Ascending aorta (tissue), 2 donors: ENCODE data around the gene KCNE1. TPM values are rescaled to one million over a fixed set of nuclear protein-coding genes. Genes with fewer than 3 reads are reported as not detected.
"Not testable (repeated sequence)": the region's sequence is repeated elsewhere in the genome, so short reads cannot be mapped to it uniquely, and the experiment has no call there.

Experiments
- DNase-seq, 2 donors: peaks; one replicate each; pipeline ENCODE4 v3.0.0-alpha.2; 2019; ENCODE audit warnings: low spot score in 2 of 2
- H3K27ac ChIP-seq, 2 donors: fragments of 200-600 bp; sonication (generic); one replicate each; pipeline ENCODE4 v1.5.1; 2016 to 2017; ENCODE audit warnings: mild to moderate bottlenecking in 1 of 2
- H3K27me3 ChIP-seq: fragments of 200-600 bp; sonication (generic); one replicate; pipeline ENCODE4 v1.5.1; 2017
- H3K36me3 ChIP-seq, 2 donors: fragments of 200-600 bp; sonication (generic); one replicate each; pipeline ENCODE4 v1.5.1; 2016
- H3K4me1 ChIP-seq, 2 donors: fragments of 200-600 bp; sonication (generic); one replicate each; pipeline ENCODE4 v1.5.1; 2016 to 2017; ENCODE audit warnings: mild to moderate bottlenecking in 1 of 2
- H3K4me3 ChIP-seq, 2 donors: fragments of 200-600 bp; sonication (generic); one replicate each; pipeline ENCODE4 v1.5.1; 2016 to 2017; ENCODE audit warnings: mild to moderate bottlenecking in 1 of 2
- H3K9me3 ChIP-seq, 2 donors: fragments of 200-600 bp; sonication (generic); one replicate each; pipeline ENCODE4 v1.5.1; 2016
- intact Hi-C: fragments of 100-400 bp; cut with DNase I; formaldehyde crosslinking; loops from one replicate; pipeline ENCODE4 v1.15.1; 2023
- total RNA-seq: library from RNA; depleted of rRNA; stranded (reverse); fragments of >200 nt; gene quantifications from one replicate; pipeline ENCODE4 v1.1.0, GENCODE V29; 2016

Gene KCNE1
- total RNA-seq, 1 donor from 2014 or later: 5.7 TPM

GRCh38 chr21:34447018-34447417, 65.0 kb downstream of the KCNE1 start:
- H3K27me3 ChIP-seq, H3K9me3 ChIP-seq, H3K36me3 ChIP-seq, DNase-seq, H3K27ac ChIP-seq, H3K4me1 ChIP-seq, H3K4me3 ChIP-seq, intact Hi-C loops: not testable (repeated sequence)

GRCh38 chr21:34443486-34443885, 68.5 kb downstream of the KCNE1 start:
- H3K4me1 ChIP-seq, H3K9me3 ChIP-seq, H3K27ac ChIP-seq, H3K36me3 ChIP-seq, H3K27me3 ChIP-seq, DNase-seq, intact Hi-C loops, H3K4me3 ChIP-seq: not testable (repeated sequence)

- H3K36me3 ChIP-seq, DNase-seq, H3K4me3 ChIP-seq, H3K27me3 ChIP-seq, intact Hi-C loops, H3K4me1 ChIP-seq, H3K27ac ChIP-seq, H3K9me3 ChIP-seq: not testable (repeated sequence)
These were observed 82.3 kb downstream of the KCNE1 start for GRCh38 chr21:34429710-34430109.

GRCh38 chr21:34428441-34428840, 83.6 kb downstream of the KCNE1 start:
- DNase-seq, intact Hi-C loops, H3K27me3 ChIP-seq, H3K4me3 ChIP-seq, H3K4me1 ChIP-seq, H3K27ac ChIP-seq, H3K9me3 ChIP-seq, H3K36me3 ChIP-seq: not testable (repeated sequence)

- H3K4me1 ChIP-seq, DNase-seq, intact Hi-C loops, H3K36me3 ChIP-seq, H3K27me3 ChIP-seq, H3K27ac ChIP-seq, H3K4me3 ChIP-seq, H3K9me3 ChIP-seq: not testable (repeated sequence)
These were observed 84.7 kb downstream of the KCNE1 start for GRCh38 chr21:34427339-34427738.

GRCh38 chr21:34423805-34424204, 88.2 kb downstream of the KCNE1 start, which contains the start of gene SMIM34:
Gene SMIM34 (minus strand): TSS chr21:34423951. CDS start chr21:34423839, 112 bp downstream.
- H3K27ac ChIP-seq, H3K27me3 ChIP-seq, intact Hi-C loops, H3K4me3 ChIP-seq, H3K9me3 ChIP-seq, H3K36me3 ChIP-seq, DNase-seq, H3K4me1 ChIP-seq: not testable (repeated sequence)

- H3K36me3 ChIP-seq, H3K9me3 ChIP-seq, H3K4me1 ChIP-seq, H3K27ac ChIP-seq, H3K4me3 ChIP-seq, intact Hi-C loops, H3K27me3 ChIP-seq, DNase-seq: not testable (repeated sequence)
These were observed 94.4 kb downstream of the KCNE1 start for GRCh38 chr21:34417448-34418077.

- H3K4me1 ChIP-seq, intact Hi-C loops, H3K4me3 ChIP-seq, H3K36me3 ChIP-seq, H3K27me3 ChIP-seq, H3K9me3 ChIP-seq, H3K27ac ChIP-seq, DNase-seq: not testable (repeated sequence)
These were observed 104.7 kb downstream of the KCNE1 start for GRCh38 chr21:34407294-34407693.

- H3K4me1 ChIP-seq, intact Hi-C loops, H3K4me3 ChIP-seq, DNase-seq, H3K36me3 ChIP-seq, H3K27ac ChIP-seq, H3K27me3 ChIP-seq, H3K9me3 ChIP-seq: not testable (repeated sequence)
These were observed 105.3 kb downstream of the KCNE1 start for GRCh38 chr21:34406676-34407075.

GRCh38 chr21:34406102-34406501, 105.9 kb downstream of the KCNE1 start:
- H3K36me3 ChIP-seq, intact Hi-C loops, H3K27ac ChIP-seq, H3K9me3 ChIP-seq, DNase-seq, H3K4me1 ChIP-seq, H3K27me3 ChIP-seq, H3K4me3 ChIP-seq: not testable (repeated sequence)

- H3K36me3 ChIP-seq, H3K4me3 ChIP-seq, DNase-seq, H3K9me3 ChIP-seq, H3K27ac ChIP-seq, H3K27me3 ChIP-seq, intact Hi-C loops, H3K4me1 ChIP-seq: not testable (repeated sequence)
These were observed 106.3 kb downstream of the KCNE1 start for GRCh38 chr21:34405686-34406085.

- H3K4me1 ChIP-seq, H3K27me3 ChIP-seq, H3K36me3 ChIP-seq, DNase-seq, H3K4me3 ChIP-seq, intact Hi-C loops, H3K27ac ChIP-seq, H3K9me3 ChIP-seq: not testable (repeated sequence)
These were observed 107.3 kb downstream of the KCNE1 start for GRCh38 chr21:34404742-34405141.

GRCh38 chr21:34400522-34400921, 111.5 kb downstream of the KCNE1 start:
- H3K36me3 ChIP-seq, H3K27me3 ChIP-seq, intact Hi-C loops, H3K4me1 ChIP-seq, H3K9me3 ChIP-seq, H3K4me3 ChIP-seq, DNase-seq, H3K27ac ChIP-seq: not testable (repeated sequence)
